GM18502 (cell line): ENCODE data around the gene LMTK2.
"Not testable (repeated sequence)": the region's sequence is repeated elsewhere in the genome, so short reads cannot be mapped to it uniquely, and the experiment has no call there.

Experiments
- ATAC-seq: cut with Tn5 transposase; IDR thresholded peaks from one replicate; pipeline ENCODE4 v1.9.1; 2021; ENCODE audit warnings: mild to moderate bottlenecking; ENCODE audit not compliant: unreplicated experiment, poor library complexity

The LMTK2 gene

GRCh38 chr7:98102170-98102569 lies 4.5 kb upstream of the LMTK2 start:
- ATAC-seq = no peak

- peak; percentile 1 for ATAC-seq
These were observed 619 bp upstream of the LMTK2 start for GRCh38 chr7:98105942-98106544.

- ATAC-seq = no peak
These were observed 655 bp downstream of the LMTK2 start for GRCh38 chr7:98107313-98107721.

- ATAC-seq = no peak
These were observed 3.8 kb downstream of the LMTK2 start for GRCh38 chr7:98110249-98111022.

GRCh38 chr7:98112077-98112476 lies 5.4 kb downstream of the LMTK2 start:
- ATAC-seq = no peak

- no peak for ATAC-seq
These were observed 9.3 kb downstream of the LMTK2 start for GRCh38 chr7:98115746-98116525.

GRCh38 chr7:98116656-98117461 lies 10.2 kb downstream of the LMTK2 start:
- ATAC-seq = no peak

- no peak for ATAC-seq
These were observed 12.7 kb downstream of the LMTK2 start for GRCh38 chr7:98119256-98119918.

- no peak for ATAC-seq
These were observed 13.9 kb downstream of the LMTK2 start for GRCh38 chr7:98120559-98120958.

- ATAC-seq = not testable (repeated sequence)
These were observed 14.7 kb downstream of the LMTK2 start for GRCh38 chr7:98121388-98121787.

- no peak for ATAC-seq
These were observed 16.7 kb downstream of the LMTK2 start for GRCh38 chr7:98123365-98123696.

GRCh38 chr7:98125759-98126158 lies 19.1 kb downstream of the LMTK2 start:
- no peak for ATAC-seq

GRCh38 chr7:98126311-98127142 lies 19.9 kb downstream of the LMTK2 start:
- ATAC-seq = no peak

- no peak for ATAC-seq
These were observed 21.7 kb downstream of the LMTK2 start for GRCh38 chr7:98128346-98128745.

GRCh38 chr7:98130959-98131358 lies 24.3 kb downstream of the LMTK2 start:
- no peak for ATAC-seq

GRCh38 chr7:98133181-98133580 lies 26.5 kb downstream of the LMTK2 start:
- peak; percentile 73 for ATAC-seq

- peak; percentile 15 for ATAC-seq
These were observed 27.1 kb downstream of the LMTK2 start for GRCh38 chr7:98133621-98134303.

- no peak for ATAC-seq
These were observed 28.0 kb downstream of the LMTK2 start for GRCh38 chr7:98134420-98135228.
